ENCODE data around the gene INTS11.
A peak's percentile ranks its signal among the peaks of the same experiment; 100 is the strongest.

The INTS11 gene

GRCh38 chr1:1285102-1285571 is 39.3 kb downstream of the INTS11 start:
- H3K18ac ChIP-seq (ENCODE audit: low read length), result peak overlapping the region; percentile 76
- peak overlapping the region; percentile 67 for H2BK15ac ChIP-seq (ENCODE audit: low read length)
- H3K36me3 ChIP-seq (replicated peaks in 1 of 2; ENCODE audit: control insufficient read depth in 2 of 2, insufficient read depth in 2 of 2, low read length in 2 of 2), result no peaks in the 10 kb centered on the region
- H3K14ac ChIP-seq (ENCODE audit: low read length), result no peak overlapping the region
- H4K8ac ChIP-seq (ENCODE audit: low read depth, low read length), result no peak overlapping the region
- DNase-seq (ENCODE audit: low spot score), result no peak
- no peak overlapping the region for H2BK120ac ChIP-seq (ENCODE audit: low read depth, low read length)
- peaks cover 0 to 4% of the 10 kb centered on the region in 2 donors for H3K4me1 ChIP-seq (ENCODE audit: control insufficient read depth in 2 of 2, insufficient read depth in 1 of 2, low read depth in 1 of 2, low read length in 2 of 2)
- H3K4me2 ChIP-seq (ENCODE audit: insufficient read depth, low read length, poor library complexity, severe bottlenecking), result no peak overlapping the region
- peak overlapping the region; percentile 25 for H3K23ac ChIP-seq (ENCODE audit: low read depth, low read length, poor library complexity)
- no CpG with 5 or more reads among the region's 22 CpGs for whole genome bisulfite sequencing, 2 donors (ENCODE audit: extremely low coverage in 2 of 2, insufficient read length in 2 of 2, insufficient replicate concordance in 1 of 2)
- peak overlapping the region; percentile 90 for H2AK5ac ChIP-seq (ENCODE audit: low read depth, low read length)
- H3K4me3 ChIP-seq (ENCODE audit: low read length in 2 of 2), result no peak overlapping the region
- no peak overlapping the region for H4K91ac ChIP-seq (ENCODE audit: low read depth, low read length, poor library complexity)
- peak overlapping the region; percentile 70 for H3K9ac ChIP-seq (ENCODE audit: low read depth, low read length, poor library complexity)
- no peak overlapping the region for H3K27ac ChIP-seq (replicated peaks; ENCODE audit: low read length)
- H2BK12ac ChIP-seq (ENCODE audit: low read length), result no peak overlapping the region
- peaks cover 7% of the 10 kb centered on the region for H3K79me1 ChIP-seq (ENCODE audit: low read depth, low read length)
- no peak overlapping the region for H3K4ac ChIP-seq (ENCODE audit: low read length)
- no peaks in the 10 kb centered on the region for H3K27me3 ChIP-seq (ENCODE audit: control insufficient read depth in 3 of 3, insufficient read depth in 3 of 3, low read depth in 1 of 3, low read length in 3 of 3)
- H3K9me3 ChIP-seq (replicated peaks in 1 of 2; ENCODE audit: control insufficient read depth in 2 of 2, insufficient read depth in 1 of 2, low read depth in 1 of 2, low read length in 2 of 2), result no peaks in the 10 kb centered on the region
- H2AFZ ChIP-seq (ENCODE audit: low read length), result no peak overlapping the region
- peak overlapping the region; percentile 87 for H2BK5ac ChIP-seq (ENCODE audit: low read length)

- no peaks in the 10 kb centered on the region for H3K27me3 ChIP-seq (ENCODE audit: control insufficient read depth in 3 of 3, insufficient read depth in 3 of 3, low read depth in 1 of 3, low read length in 3 of 3)
- no peaks in the 10 kb centered on the region for H3K36me3 ChIP-seq (replicated peaks in 1 of 2; ENCODE audit: control insufficient read depth in 2 of 2, insufficient read depth in 2 of 2, low read length in 2 of 2)
- H4K91ac ChIP-seq (ENCODE audit: low read depth, low read length, poor library complexity), result peak overlapping the region; percentile 85
- peak overlapping the region; percentile 67 for H2BK15ac ChIP-seq (ENCODE audit: low read length)
- no peak for DNase-seq (ENCODE audit: low spot score)
- H3K27ac ChIP-seq (replicated peaks; ENCODE audit: low read length), result no peak overlapping the region
- peak overlapping the region; percentile 90 for H2AK5ac ChIP-seq (ENCODE audit: low read depth, low read length)
- no peak overlapping the region for H2AFZ ChIP-seq (ENCODE audit: low read length)
- H4K8ac ChIP-seq (ENCODE audit: low read depth, low read length), result no peak overlapping the region
- H3K23ac ChIP-seq (ENCODE audit: low read depth, low read length, poor library complexity), result peak overlapping the region; percentile 25
- peaks cover 0 to 4% of the 10 kb centered on the region in 2 donors for H3K4me1 ChIP-seq (ENCODE audit: control insufficient read depth in 2 of 2, insufficient read depth in 1 of 2, low read depth in 1 of 2, low read length in 2 of 2)
- peak overlapping the region; percentile 87 for H2BK5ac ChIP-seq (ENCODE audit: low read length)
- H3K4ac ChIP-seq (ENCODE audit: low read length), result no peak overlapping the region
- peak overlapping the region; percentile 58 for H2BK12ac ChIP-seq (ENCODE audit: low read length)
- peaks cover 7% of the 10 kb centered on the region for H3K79me1 ChIP-seq (ENCODE audit: low read depth, low read length)
- no peak overlapping the region for H2BK120ac ChIP-seq (ENCODE audit: low read depth, low read length)
- WGBS, 2 donors (ENCODE audit: extremely low coverage in 2 of 2, insufficient read length in 2 of 2, insufficient replicate concordance in 1 of 2), result no CpG with 5 or more reads among the region's 32 CpGs
- peak overlapping the region; percentile 3 for H3K9ac ChIP-seq (ENCODE audit: low read depth, low read length, poor library complexity)
- peak overlapping the region in 1 of 2 donors; percentile 38 for H3K4me3 ChIP-seq (ENCODE audit: low read length in 2 of 2)
- no peak overlapping the region for H3K4me2 ChIP-seq (ENCODE audit: insufficient read depth, low read length, poor library complexity, severe bottlenecking)
- H3K14ac ChIP-seq (ENCODE audit: low read length), result peak overlapping the region; percentile 38
- peak overlapping the region; percentile 87 for H3K18ac ChIP-seq (ENCODE audit: low read length)
- no peaks in the 10 kb centered on the region for H3K9me3 ChIP-seq (replicated peaks in 1 of 2; ENCODE audit: control insufficient read depth in 2 of 2, insufficient read depth in 1 of 2, low read depth in 1 of 2, low read length in 2 of 2)
Observed at GRCh38 chr1:1284221-1285101, 40.0 kb downstream of the INTS11 start.

- peaks cover 0 to 4% of the 10 kb centered on the region in 2 donors for H3K4me1 ChIP-seq (ENCODE audit: control insufficient read depth in 2 of 2, insufficient read depth in 1 of 2, low read depth in 1 of 2, low read length in 2 of 2)
- H3K23ac ChIP-seq (ENCODE audit: low read depth, low read length, poor library complexity), result no peak overlapping the region
- no peak overlapping the region for H2AK5ac ChIP-seq (ENCODE audit: low read depth, low read length)
- H2BK15ac ChIP-seq (ENCODE audit: low read length), result no peak overlapping the region
- H3K18ac ChIP-seq (ENCODE audit: low read length), result peak overlapping the region; percentile 80
- no peak overlapping the region for H4K8ac ChIP-seq (ENCODE audit: low read depth, low read length)
- no peak overlapping the region for H3K4ac ChIP-seq (ENCODE audit: low read length)
- no peak for DNase-seq (ENCODE audit: low spot score)
- peak overlapping the region; percentile 22 for H2BK12ac ChIP-seq (ENCODE audit: low read length)
- no peak overlapping the region for H4K91ac ChIP-seq (ENCODE audit: low read depth, low read length, poor library complexity)
- H3K4me3 ChIP-seq (ENCODE audit: low read length in 2 of 2), result no peak overlapping the region
- H3K9me3 ChIP-seq (replicated peaks in 1 of 2; ENCODE audit: control insufficient read depth in 2 of 2, insufficient read depth in 1 of 2, low read depth in 1 of 2, low read length in 2 of 2), result no peaks in the 10 kb centered on the region
- H3K36me3 ChIP-seq (replicated peaks in 1 of 2; ENCODE audit: control insufficient read depth in 2 of 2, insufficient read depth in 2 of 2, low read length in 2 of 2), result no peaks in the 10 kb centered on the region
- WGBS, 2 donors (ENCODE audit: extremely low coverage in 2 of 2, insufficient read length in 2 of 2, insufficient replicate concordance in 1 of 2), result no CpG with 5 or more reads among the region's 9 CpGs
- no peak overlapping the region for H2AFZ ChIP-seq (ENCODE audit: low read length)
- H3K27ac ChIP-seq (replicated peaks; ENCODE audit: low read length), result no peak overlapping the region
- H3K4me2 ChIP-seq (ENCODE audit: insufficient read depth, low read length, poor library complexity, severe bottlenecking), result no peak overlapping the region
- H3K27me3 ChIP-seq (ENCODE audit: control insufficient read depth in 3 of 3, insufficient read depth in 3 of 3, low read depth in 1 of 3, low read length in 3 of 3), result no peaks in the 10 kb centered on the region
- H2BK5ac ChIP-seq (ENCODE audit: low read length), result peak overlapping the region; percentile 75
- no peak overlapping the region for H3K14ac ChIP-seq (ENCODE audit: low read length)
- H3K9ac ChIP-seq (ENCODE audit: low read depth, low read length, poor library complexity), result no peak overlapping the region
- no peak overlapping the region for H2BK120ac ChIP-seq (ENCODE audit: low read depth, low read length)
- H3K79me1 ChIP-seq (ENCODE audit: low read depth, low read length), result peaks cover 7% of the 10 kb centered on the region
Observed at GRCh38 chr1:1283821-1284220, 40.6 kb downstream of the INTS11 start.

- Histone ChIP-seq H2BK12ac (ENCODE audit: low read length) (no peak overlapping the region), H2AFZ (ENCODE audit: low read length) (no peak overlapping the region), H3K18ac (ENCODE audit: low read length) (peak overlapping the region; percentile 48), H3K79me1 (ENCODE audit: low read depth, low read length) (peaks cover 5% of the 10 kb centered on the region), H3K9ac (ENCODE audit: low read depth, low read length, poor library complexity) (no peak overlapping the region), H4K8ac (ENCODE audit: low read depth, low read length) (no peak overlapping the region), H3K9me3 (replicated peaks in 1 of 2; ENCODE audit: control insufficient read depth in 2 of 2, insufficient read depth in 1 of 2, low read depth in 1 of 2, low read length in 2 of 2) (no peaks in the 10 kb centered on the region), H3K4me3 (ENCODE audit: low read length in 2 of 2) (no peak overlapping the region), H3K4ac (ENCODE audit: low read length) (no peak overlapping the region), H3K36me3 (replicated peaks in 1 of 2; ENCODE audit: control insufficient read depth in 2 of 2, insufficient read depth in 2 of 2, low read length in 2 of 2) (no peaks in the 10 kb centered on the region), H2BK120ac (ENCODE audit: low read depth, low read length) (no peak overlapping the region), H3K14ac (ENCODE audit: low read length) (no peak overlapping the region), H3K27me3 (ENCODE audit: control insufficient read depth in 3 of 3, insufficient read depth in 3 of 3, low read depth in 1 of 3, low read length in 3 of 3) (no peaks in the 10 kb centered on the region), H2BK5ac (ENCODE audit: low read length) (peak overlapping the region; percentile 75), H3K23ac (ENCODE audit: low read depth, low read length, poor library complexity) (no peak overlapping the region), H3K4me2 (ENCODE audit: insufficient read depth, low read length, poor library complexity, severe bottlenecking) (no peak overlapping the region), H2BK15ac (ENCODE audit: low read length) (peak overlapping the region; percentile 78), H3K27ac (replicated peaks; ENCODE audit: low read length) (no peak overlapping the region), H2AK5ac (ENCODE audit: low read depth, low read length) (peak overlapping the region; percentile 81), H4K91ac (ENCODE audit: low read depth, low read length, poor library complexity) (no peak overlapping the region), H3K4me1 (ENCODE audit: control insufficient read depth in 2 of 2, insufficient read depth in 1 of 2, low read depth in 1 of 2, low read length in 2 of 2) (peaks cover 0 to 4% of the 10 kb centered on the region in 2 donors)
- DNase-seq (ENCODE audit: low spot score), result no peak
- no CpG with 5 or more reads among the region's 14 CpGs for WGBS, 2 donors (ENCODE audit: extremely low coverage in 2 of 2, insufficient read length in 2 of 2, insufficient replicate concordance in 1 of 2)
Observed at GRCh38 chr1:1282998-1283397, 41.5 kb downstream of the INTS11 start.
